HG03460 (cell line): ENCODE data around the gene KRTAP5-4.
"Not testable (repeated sequence)": the region's sequence is repeated elsewhere in the genome, so short reads cannot be mapped to it uniquely, and the experiment has no call there.

ENCODE experiments used
- ATAC-seq: cut with Tn5 transposase; IDR thresholded peaks from one replicate; pipeline ENCODE4 v1.9.1; 2021; ENCODE audit not compliant: unreplicated experiment

Gene KRTAP5-4

GRCh38 chr11:1622086-1622485 lies at the start of gene KRTAP5-4:
Gene KRTAP5-4, minus strand, starts transcription at chr11:1622138. Its CDS starts 45 bp downstream, at chr11:1622093.
- ATAC-seq, result no peak

- no peak for ATAC-seq
These were observed 49.7 kb upstream of the KRTAP5-4 start for GRCh38 chr11:1671658-1672057.

- no peak for ATAC-seq
These were observed 49.0 kb upstream of the KRTAP5-4 start for GRCh38 chr11:1670905-1671371.

GRCh38 chr11:1670457-1670856 lies 48.5 kb upstream of the KRTAP5-4 start:
- not testable (repeated sequence) for ATAC-seq

- ATAC-seq, result no peak
These were observed 47.7 kb upstream of the KRTAP5-4 start for GRCh38 chr11:1669546-1670218.

- ATAC-seq, result no peak
These were observed 47.1 kb upstream of the KRTAP5-4 start for GRCh38 chr11:1668911-1669473.

- no peak for ATAC-seq
These were observed 46.0 kb upstream of the KRTAP5-4 start for GRCh38 chr11:1667906-1668305.

GRCh38 chr11:1667121-1667850 lies 45.3 kb upstream of the KRTAP5-4 start:
- no peak for ATAC-seq

- no peak for ATAC-seq
These were observed 43.4 kb upstream of the KRTAP5-4 start for GRCh38 chr11:1665313-1665712.

- ATAC-seq, result not testable (repeated sequence)
These were observed 40.9 kb upstream of the KRTAP5-4 start for GRCh38 chr11:1662699-1663283.

- not testable (repeated sequence) for ATAC-seq
These were observed 39.7 kb upstream of the KRTAP5-4 start for GRCh38 chr11:1661454-1662269.

GRCh38 chr11:1660111-1660867 lies 38.4 kb upstream of the KRTAP5-4 start:
- ATAC-seq, result no peak

- no peak for ATAC-seq
These were observed 37.6 kb upstream of the KRTAP5-4 start for GRCh38 chr11:1659506-1659905.

- no peak for ATAC-seq
These were observed 34.7 kb upstream of the KRTAP5-4 start for GRCh38 chr11:1656670-1657069.

GRCh38 chr11:1656061-1656441 lies 34.1 kb upstream of the KRTAP5-4 start:
- no peak for ATAC-seq

- ATAC-seq, result no peak
These were observed 33.5 kb upstream of the KRTAP5-4 start for GRCh38 chr11:1655168-1656060.

GRCh38 chr11:1654388-1655167 lies 32.6 kb upstream of the KRTAP5-4 start:
- ATAC-seq, result no peak
